HAP-1 (cell line): ENCODE results near the gene TPO.

ENCODE experiments used
- DNase-seq, 2 experiments: peaks; one replicate each; pipeline ENCODE4 v3.0.0-alpha.2; 2016 to 2020; ENCODE audit warnings: low spot score in 2 of 2
- H3K27me3 ChIP-seq: fragments of 250-450 bp; sonication (Bioruptor Pico); 2 replicates; pipeline ENCODE4 v1.5.1; 2020; ENCODE audit warnings: low read depth, mild to moderate bottlenecking, moderate library complexity
- H3K36me3 ChIP-seq: fragments of 250-450 bp; sonication (Bioruptor Pico); replicated peaks from 2 replicates; pipeline ENCODE4 v1.5.1; 2020; ENCODE audit warnings: mild to moderate bottlenecking
- H3K4me1 ChIP-seq: fragments of 250-450 bp; sonication (Bioruptor Pico); 2 replicates; pipeline ENCODE4 v1.5.1; 2020; ENCODE audit warnings: mild to moderate bottlenecking
- H3K4me3 ChIP-seq: fragments of 250-450 bp; sonication (Bioruptor Pico); 2 replicates; pipeline ENCODE4 v1.5.1; 2020; ENCODE audit warnings: mild to moderate bottlenecking, moderate library complexity
- H3K9me3 ChIP-seq: fragments of 250-450 bp; sonication (Bioruptor Pico); 2 replicates; pipeline ENCODE4 v1.5.1; 2020; ENCODE audit warnings: mild to moderate bottlenecking, moderate library complexity
- in situ Hi-C: fragments of 300-500 bp; cut with MboI; formaldehyde crosslinking; loops from 3 replicates; pipeline ENCODE4 v1.14.3; 2020; ENCODE audit warnings: low sequenced_read_pairs, inconsistent platforms, mixed read lengths

Gene TPO

DNA sequence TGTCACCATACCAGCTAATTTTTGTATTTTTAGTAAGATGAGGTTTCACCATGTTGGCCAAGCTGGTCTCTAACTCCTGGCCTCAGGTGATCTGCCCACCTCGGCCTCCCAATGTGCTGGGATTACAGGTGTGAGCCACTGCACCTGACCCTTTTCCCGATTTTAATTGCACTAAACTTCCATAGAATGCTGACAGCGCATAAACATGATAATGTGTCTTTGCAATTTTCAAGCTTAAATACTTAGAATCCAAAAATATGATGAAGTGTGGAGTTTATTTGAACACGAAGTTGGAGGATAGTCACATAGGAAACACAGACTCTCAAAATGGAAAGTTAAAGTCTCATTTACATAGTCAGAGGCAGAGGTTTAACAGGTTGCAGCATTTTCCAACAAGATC lies 138.6 kb downstream of the TPO start:
- no peaks in the 10 kb centered on the region for H3K36me3 ChIP-seq
- no peak overlapping the region for H3K4me3 ChIP-seq
- H3K9me3 ChIP-seq, result no peaks in the 10 kb centered on the region
- H3K4me1 ChIP-seq, result no peaks in the 10 kb centered on the region; the same call in 1 of the 2 replicates
- in situ Hi-C loops, result no loop called here
- DNase-seq, result no peak
- H3K27me3 ChIP-seq, result peaks cover 2% of the 10 kb centered on the region; the same call in 1 of the 2 replicates

DNA sequence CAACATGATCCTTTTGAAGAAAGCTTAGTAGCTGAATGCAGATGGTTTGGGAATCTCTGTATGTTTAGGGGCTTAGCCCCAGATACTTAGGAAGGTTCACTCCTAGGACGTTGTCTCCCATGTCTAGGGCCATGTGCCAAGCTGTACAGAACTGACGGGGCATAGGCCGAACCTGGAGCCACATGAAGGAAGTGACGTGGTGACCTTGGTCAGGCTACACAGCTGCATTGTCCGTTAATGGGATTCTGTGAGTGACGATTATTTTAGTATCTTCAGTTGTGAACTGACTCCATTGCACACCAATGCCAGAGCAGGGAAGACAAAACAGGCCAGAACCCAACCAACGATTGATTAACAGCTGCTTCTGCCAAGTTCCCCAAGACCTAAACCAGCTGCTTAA lies 139.3 kb downstream of the TPO start:
- no peaks in the 10 kb centered on the region for H3K36me3 ChIP-seq
- in situ Hi-C loops, result no loop called here
- peaks cover 2% of the 10 kb centered on the region; the same call in 1 of the 2 replicates for H3K27me3 ChIP-seq
- no peak for DNase-seq
- no peak overlapping the region for H3K4me3 ChIP-seq
- H3K4me1 ChIP-seq, result no peaks in the 10 kb centered on the region; the same call in 1 of the 2 replicates
- no peaks in the 10 kb centered on the region for H3K9me3 ChIP-seq

DNA sequence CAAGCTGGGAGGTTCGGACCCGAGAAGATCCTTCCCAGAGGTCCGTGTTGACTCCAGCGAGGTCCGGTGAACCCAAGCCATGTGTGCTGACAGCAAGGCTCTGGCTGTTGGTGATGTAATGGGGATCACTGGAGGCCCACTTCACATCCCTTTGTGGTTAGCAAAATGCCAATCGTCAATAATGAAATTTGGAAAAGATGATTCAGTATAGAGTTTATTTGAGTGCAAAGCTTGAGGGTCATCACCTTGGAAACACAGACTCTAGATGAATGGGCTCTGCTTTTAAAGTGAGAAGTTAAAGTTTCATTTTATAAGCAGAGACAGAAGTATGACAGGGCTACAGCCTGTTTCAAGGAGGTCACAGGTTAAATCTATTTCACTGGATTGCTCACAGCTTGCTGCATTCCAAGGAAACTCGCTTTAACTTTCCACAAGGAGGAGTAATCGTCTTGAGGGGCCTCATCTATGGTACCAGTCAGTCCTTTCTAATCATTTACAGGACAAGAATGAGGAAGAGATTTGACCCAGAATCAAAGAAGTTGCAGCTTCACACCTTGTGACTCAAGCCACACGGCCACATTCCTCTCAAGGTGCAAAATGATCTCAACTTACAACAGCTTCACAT lies 140.5 kb downstream of the TPO start:
- H3K36me3 ChIP-seq, result no peaks in the 10 kb centered on the region
- H3K4me1 ChIP-seq, result no peaks in the 10 kb centered on the region; the same call in 1 of the 2 replicates
- no peaks in the 10 kb centered on the region for H3K9me3 ChIP-seq
- peaks cover 2% of the 10 kb centered on the region; the same call in 1 of the 2 replicates for H3K27me3 ChIP-seq
- H3K4me3 ChIP-seq, result no peak overlapping the region
- in situ Hi-C loops, result no loop called here
- no peak for DNase-seq

DNA sequence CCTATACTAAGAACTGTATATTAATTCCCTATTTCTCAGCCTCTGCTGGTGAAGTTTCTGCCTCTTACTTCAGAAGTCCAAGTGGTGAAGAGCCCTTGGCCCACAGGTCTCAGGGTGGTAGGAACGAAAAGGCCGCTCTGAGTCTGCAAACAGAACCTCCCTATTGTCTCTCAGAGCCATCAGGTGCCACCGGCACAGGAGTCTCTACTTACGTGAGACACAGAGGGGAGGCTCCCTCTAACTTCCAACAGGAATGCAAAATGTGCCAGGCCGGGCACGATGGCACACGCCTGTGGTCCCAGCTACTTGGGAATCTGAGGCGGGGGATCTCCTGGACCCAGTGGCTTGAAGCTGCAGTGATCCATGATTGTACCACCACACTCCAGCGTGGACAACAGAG lies 143.0 kb downstream of the TPO start:
- in situ Hi-C loops, result no loop called here
- Histone ChIP-seq H3K4me1 (no peaks in the 10 kb centered on the region), H3K27me3 (peaks cover 2% of the 10 kb centered on the region; the same call in 1 of the 2 replicates), H3K9me3 (no peaks in the 10 kb centered on the region), H3K4me3 (no peak overlapping the region), H3K36me3 (no peaks in the 10 kb centered on the region)
- no peak for DNase-seq

DNA sequence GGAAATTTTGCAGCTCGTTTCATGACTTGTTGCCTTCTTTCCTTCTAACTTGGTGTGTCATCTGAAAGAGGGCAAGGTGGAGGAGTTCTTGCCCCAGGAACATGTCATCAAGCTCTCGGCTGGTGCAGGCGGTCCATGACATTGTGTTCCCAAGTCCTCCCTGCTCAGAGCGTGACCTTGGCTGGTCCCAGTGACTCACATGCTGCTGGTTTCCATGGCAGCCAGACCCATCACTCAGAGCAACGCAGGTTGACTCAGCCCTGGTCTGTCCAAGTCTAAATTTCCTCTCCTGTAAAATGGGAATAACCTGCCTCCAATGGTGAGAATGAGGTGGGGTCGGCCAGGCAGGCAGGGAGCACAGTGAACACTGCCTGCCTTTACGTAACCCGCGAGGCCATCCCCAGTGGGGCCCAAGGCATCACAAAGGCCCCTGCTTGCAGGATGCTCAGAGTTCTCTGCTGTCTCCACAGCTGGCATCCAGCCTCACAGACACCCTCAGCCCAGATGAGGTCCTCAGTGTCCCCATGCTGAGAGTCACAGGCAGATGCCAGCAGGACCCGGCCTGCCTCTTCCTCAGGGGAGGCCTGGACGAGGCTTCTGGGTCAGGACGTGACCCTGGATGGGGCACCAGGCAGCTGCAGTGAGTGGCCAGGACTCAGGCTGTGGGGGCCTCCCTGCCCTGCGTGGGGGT lies 143.7 kb downstream of the TPO start:
- H3K36me3 ChIP-seq, result no peaks in the 10 kb centered on the region
- H3K9me3 ChIP-seq, result no peaks in the 10 kb centered on the region
- H3K4me1 ChIP-seq, result no peaks in the 10 kb centered on the region
- no peak for DNase-seq
- peaks cover 2% of the 10 kb centered on the region; the same call in 1 of the 2 replicates for H3K27me3 ChIP-seq
- H3K4me3 ChIP-seq, result no peak overlapping the region
- in situ Hi-C loops, result no loop called here

DNA sequence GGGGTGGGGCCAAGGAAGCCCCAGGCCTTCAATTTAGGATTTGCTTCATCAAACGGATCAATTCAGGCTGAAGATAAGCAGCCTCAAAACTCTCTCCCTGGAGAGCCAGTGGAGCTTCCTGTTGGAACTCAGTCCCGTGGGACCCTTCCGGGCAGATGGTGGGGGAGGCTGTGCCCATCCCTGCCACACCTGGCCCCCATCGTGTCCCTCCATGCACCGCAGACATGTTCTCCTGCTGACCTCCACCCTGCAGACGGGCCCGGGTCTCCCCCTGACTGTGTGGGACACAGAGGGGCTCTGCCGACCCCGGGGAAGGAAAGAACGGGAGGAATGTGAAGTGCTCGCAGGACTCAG lies 144.2 kb downstream of the TPO start:
- no peak for DNase-seq
- Histone ChIP-seq H3K27me3 (peaks cover 2% of the 10 kb centered on the region; the same call in 1 of the 2 replicates), H3K9me3 (no peaks in the 10 kb centered on the region), H3K36me3 (no peaks in the 10 kb centered on the region), H3K4me3 (no peak overlapping the region), H3K4me1 (no peaks in the 10 kb centered on the region)
- in situ Hi-C loops, result no loop called here

DNA sequence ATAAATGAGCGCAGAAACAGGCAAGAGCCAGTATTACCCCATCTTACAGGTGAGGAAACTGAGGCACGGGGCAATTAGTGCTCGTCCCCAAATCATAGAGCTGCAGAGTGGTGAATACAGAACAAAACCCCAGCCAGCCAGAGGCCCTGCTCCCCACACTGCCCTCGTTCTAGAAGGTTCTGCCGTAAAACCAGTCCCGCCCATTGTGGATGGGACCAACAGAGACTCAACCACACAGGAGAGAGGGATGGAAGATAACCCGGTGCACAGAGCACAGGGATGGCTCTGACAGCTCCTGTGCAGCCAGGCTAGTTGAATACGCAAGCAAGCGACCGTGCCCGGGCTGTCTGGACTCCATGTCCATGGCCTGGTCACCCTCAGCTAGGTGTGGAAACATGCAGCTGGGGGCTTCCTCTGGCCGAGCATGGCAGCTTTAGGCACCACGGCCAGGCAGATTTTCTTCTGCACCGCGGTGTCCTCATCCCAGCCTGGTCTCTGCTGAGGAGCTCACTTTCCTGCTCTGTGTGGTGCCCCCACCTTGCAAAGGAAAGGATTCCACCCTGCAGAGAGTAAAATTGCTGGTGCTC lies 146.4 kb downstream of the TPO start:
- Histone ChIP-seq H3K36me3 (no peaks in the 10 kb centered on the region), H3K4me3 (no peak overlapping the region), H3K4me1 (no peaks in the 10 kb centered on the region), H3K27me3 (peaks cover under 1% of the 10 kb centered on the region; the same call in 1 of the 2 replicates), H3K9me3 (no peaks in the 10 kb centered on the region)
- DNase-seq, result no peak
- in situ Hi-C loops, result no loop called here

DNA sequence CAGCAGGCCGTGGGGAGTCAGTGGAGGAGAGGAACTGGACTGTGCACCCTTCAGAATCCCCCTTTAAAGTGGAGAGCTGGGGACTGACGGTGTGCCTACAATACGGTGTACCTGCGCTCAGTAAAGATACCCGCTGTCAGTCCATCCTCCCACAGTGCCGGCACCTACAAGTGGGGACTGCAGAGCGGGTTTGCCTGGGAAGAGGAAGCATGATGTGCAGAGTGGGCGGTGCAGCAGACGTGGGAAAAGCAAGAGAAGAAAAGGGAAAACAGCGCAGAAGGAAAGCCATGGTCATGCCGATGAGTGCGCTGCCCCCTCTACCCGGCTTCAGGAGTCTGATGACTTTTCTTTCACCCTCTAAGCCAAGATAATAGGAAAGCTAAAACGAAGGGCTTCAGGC lies 148.0 kb downstream of the TPO start:
- Histone ChIP-seq H3K27me3 (no peaks in the 10 kb centered on the region), H3K36me3 (no peaks in the 10 kb centered on the region), H3K4me3 (no peak overlapping the region), H3K4me1 (no peaks in the 10 kb centered on the region), H3K9me3 (no peaks in the 10 kb centered on the region)
- in situ Hi-C loops, result no loop called here
- DNase-seq, result no peak

DNA sequence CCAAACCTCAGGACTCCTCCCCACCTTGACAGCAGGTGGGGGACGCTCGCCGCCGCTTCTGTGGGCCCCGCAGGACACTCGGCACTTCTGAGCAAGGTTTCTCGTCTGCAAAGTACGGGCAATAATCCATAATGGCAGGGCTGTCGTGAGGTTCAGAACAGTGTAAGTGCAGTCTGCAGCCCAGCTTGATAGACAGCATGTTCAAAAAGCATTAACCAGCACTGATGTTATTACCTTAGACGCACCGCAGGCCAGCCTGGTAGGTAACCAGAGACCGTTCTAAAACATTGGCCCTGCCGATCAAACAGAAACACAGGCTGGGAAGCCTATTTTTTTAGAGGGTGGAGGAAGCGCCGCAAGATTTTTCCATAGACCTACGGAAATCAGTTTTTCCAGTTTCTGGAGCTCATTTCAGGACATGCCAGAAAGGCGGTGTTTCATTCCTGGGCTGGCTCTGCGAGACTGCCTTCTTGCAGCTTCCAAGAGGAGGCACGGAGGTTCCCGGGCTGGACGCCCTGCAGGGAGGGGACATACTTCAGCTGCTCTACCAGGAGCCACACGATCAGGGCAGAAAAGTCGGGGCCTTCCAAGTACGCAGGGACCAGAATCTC lies 148.7 kb downstream of the TPO start:
- in situ Hi-C loops, result no loop called here
- H3K27me3 ChIP-seq, result no peaks in the 10 kb centered on the region
- DNase-seq, result no peak
- no peaks in the 10 kb centered on the region for H3K4me1 ChIP-seq
- no peaks in the 10 kb centered on the region for H3K9me3 ChIP-seq
- no peaks in the 10 kb centered on the region for H3K36me3 ChIP-seq
- H3K4me3 ChIP-seq, result no peak overlapping the region

DNA sequence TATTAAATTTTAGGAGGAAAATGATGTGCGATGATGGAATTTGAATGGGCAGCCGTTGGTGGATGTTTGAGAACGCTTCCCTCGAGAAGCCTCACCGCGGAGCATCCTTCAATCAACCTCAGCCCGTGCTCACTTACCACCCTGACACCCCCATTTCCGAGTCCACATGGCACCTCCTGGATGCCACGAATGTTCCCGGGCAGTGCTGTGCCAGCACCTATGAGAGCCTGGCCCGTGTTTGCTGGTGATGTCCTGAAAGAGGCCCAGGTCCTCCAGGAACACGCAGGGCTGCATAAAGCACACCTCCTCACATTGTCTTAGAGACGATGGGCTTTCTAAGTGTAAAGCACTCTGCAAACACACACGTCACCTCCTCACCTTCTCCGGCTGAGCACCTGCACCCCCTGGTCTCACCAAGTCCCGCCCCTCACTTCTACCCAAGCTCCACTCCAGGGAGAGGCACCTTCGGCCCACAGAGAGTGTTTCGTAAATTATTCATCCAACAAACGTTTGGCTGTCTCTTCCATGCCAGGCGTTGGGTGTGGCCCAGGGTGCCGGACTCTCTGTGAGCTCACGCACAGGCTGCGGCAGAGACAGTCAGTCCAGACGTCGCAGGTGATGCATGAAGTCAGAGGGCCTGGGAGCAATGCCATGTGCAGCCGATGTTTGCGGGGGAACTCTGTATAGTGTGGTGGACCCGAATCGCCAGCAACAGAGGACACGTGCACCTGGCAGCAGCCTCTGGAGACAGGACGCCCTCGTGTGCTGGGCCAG lies 150.0 kb downstream of the TPO start:
- DNase-seq, result no peak
- Histone ChIP-seq H3K9me3 (no peaks in the 10 kb centered on the region), H3K27me3 (no peaks in the 10 kb centered on the region), H3K4me3 (no peak overlapping the region), H3K4me1 (no peaks in the 10 kb centered on the region), H3K36me3 (no peaks in the 10 kb centered on the region)
- in situ Hi-C loops, result no loop called here

DNA sequence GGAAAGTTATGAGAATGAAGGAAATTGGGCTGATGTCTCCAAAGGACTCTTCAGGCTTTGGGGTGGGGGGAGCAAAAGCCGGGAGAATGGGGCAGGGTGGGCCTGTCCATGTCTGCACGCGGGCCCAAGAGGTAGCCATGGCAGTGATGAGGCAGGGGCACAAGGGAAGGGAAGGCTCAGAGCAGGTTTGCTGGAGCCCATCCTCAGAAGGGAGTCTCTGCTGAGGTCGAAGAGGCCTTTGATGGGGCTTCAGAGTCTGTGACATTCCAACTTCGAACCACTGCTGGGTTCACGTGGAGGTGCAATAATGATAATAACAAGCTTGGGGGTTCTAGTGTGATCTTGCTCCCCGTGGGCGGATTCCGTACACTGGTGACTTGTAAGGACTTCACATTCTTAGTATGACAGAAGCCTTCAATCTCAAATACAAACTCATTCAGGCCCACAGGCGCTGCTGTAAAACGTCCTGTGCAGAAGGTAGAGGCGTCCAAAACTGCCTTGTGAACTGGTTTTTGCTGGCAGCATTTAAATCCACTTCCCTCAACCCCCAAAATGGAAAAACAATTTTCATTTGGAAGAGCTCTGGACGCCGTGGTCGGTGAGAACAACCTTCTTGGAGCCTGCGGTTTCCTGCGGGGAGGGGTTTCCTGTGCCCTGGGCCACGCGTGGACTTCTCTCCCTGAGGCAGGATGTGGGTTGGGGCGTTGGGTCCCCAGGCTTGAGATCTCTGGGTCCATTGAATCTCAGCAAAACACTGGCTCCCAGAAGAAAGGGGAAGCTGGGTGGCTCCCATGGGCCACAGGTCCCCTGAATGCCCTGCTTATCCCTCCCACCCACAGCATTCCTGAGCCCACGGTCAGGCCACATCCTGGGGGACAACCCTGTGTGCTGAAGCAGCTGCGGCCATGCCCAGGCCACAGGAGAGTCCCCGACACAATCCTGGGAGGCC lies 151.0 kb downstream of the TPO start:
- Histone ChIP-seq H3K36me3 (no peaks in the 10 kb centered on the region), H3K27me3 (no peaks in the 10 kb centered on the region)
- in situ Hi-C loops, result no loop called here

DNA sequence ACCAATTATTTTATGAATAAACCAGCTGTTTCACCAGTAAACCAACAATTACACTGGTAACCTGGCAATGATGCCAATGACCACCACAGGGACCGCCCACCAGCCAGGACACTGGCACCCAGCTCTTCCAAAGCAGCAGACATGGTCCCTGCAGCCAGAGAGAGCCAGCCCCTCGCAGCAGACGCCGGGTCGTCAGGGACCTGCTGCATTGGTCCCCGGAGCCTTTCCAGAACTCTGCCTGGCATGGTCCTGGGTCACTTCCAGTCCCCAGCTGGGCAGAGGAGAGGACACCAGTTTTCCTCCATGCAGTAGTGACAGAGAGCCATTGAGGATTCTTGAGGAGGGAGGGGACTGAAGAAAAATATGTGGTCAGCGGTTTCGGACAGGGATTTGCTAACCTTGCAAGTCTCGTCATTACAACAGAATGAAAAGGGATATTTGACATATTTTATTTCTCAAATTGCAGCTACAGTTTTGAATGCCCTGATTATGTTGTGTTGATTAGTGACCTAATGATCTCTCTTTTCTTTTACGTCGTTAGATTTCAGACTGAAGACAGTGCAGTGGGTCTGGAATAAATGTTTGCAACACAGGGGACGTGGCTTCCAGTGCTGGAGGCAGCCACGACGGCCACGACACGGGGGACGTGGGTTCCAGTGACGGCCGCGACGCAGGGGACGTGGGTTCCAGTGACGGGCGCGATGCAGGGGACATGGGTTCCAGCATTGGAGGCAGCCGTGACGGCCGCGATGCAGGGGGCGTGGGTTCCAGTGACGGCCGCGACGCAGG lies 154.5 kb downstream of the TPO start:
- in situ Hi-C loops, result no loop called here
- no peaks in the 10 kb centered on the region for H3K9me3 ChIP-seq
- H3K36me3 ChIP-seq, result no peaks in the 10 kb centered on the region
- no peak for DNase-seq
- H3K4me3 ChIP-seq, result no peak overlapping the region
- H3K4me1 ChIP-seq, result no peaks in the 10 kb centered on the region
- H3K27me3 ChIP-seq, result no peaks in the 10 kb centered on the region

More for the DNA sequence above, 151.0 kb downstream of the TPO start:
- no peaks in the 10 kb centered on the region for H3K9me3 ChIP-seq
- no peak overlapping the region for H3K4me3 ChIP-seq
- no peaks in the 10 kb centered on the region for H3K4me1 ChIP-seq
- DNase-seq, result no peak
